KMS-11 (cell line): ENCODE data around the gene LPO.

Experiments used
- H2AFZ ChIP-seq: fragments of 200-600 bp; sonication (generic); 2 replicates; pipeline ENCODE4 v1.6.1; 2016; ENCODE audit warnings: antibody characterized with exemption, mixed run types, low read depth
- H3K27ac ChIP-seq: fragments of 200-600 bp; sonication (generic); 2 replicates; pipeline ENCODE4 v1.6.1; 2016; ENCODE audit warnings: mild to moderate bottlenecking, mixed run types
- H3K27me3 ChIP-seq: fragments of 200-600 bp; sonication (generic); 2 replicates; pipeline ENCODE4 v1.6.1; 2017; ENCODE audit warnings: mild to moderate bottlenecking, low read depth, mixed run types, moderate library complexity; ENCODE audit not compliant: insufficient read depth
- H3K36me3 ChIP-seq: fragments of 200-600 bp; sonication (generic); 2 replicates; pipeline ENCODE4 v1.6.1; 2017; ENCODE audit warnings: mild to moderate bottlenecking, mixed run types; ENCODE audit not compliant: insufficient read depth
- H3K4me1 ChIP-seq: fragments of 200-600 bp; sonication (generic); 2 replicates; pipeline ENCODE4 v1.6.1; 2016; ENCODE audit warnings: mild to moderate bottlenecking, low read depth, mixed run types; ENCODE audit not compliant: poor library complexity, severe bottlenecking
- H3K4me2 ChIP-seq: fragments of 200-600 bp; sonication (generic); 2 replicates; pipeline ENCODE4 v1.7.0; 2016; ENCODE audit warnings: mild to moderate bottlenecking, mixed run types
- H3K4me3 ChIP-seq: fragments of 200-600 bp; sonication (generic); IDR thresholded peaks from 2 replicates; pipeline ENCODE4 v1.6.1; 2017; ENCODE audit warnings: low read depth, low read length, mixed read lengths; ENCODE audit not compliant: insufficient read depth
- H3K79me2 ChIP-seq: fragments of 200-600 bp; sonication (generic); 2 replicates; pipeline ENCODE4 v1.6.1; 2016; ENCODE audit warnings: low read depth, mixed run types; ENCODE audit not compliant: insufficient read depth
- H3K9ac ChIP-seq: fragments of 200-600 bp; sonication (generic); 2 replicates; pipeline ENCODE4 v1.6.1; 2016; ENCODE audit warnings: mild to moderate bottlenecking, mixed run types
- H4K20me1 ChIP-seq: fragments of 200-600 bp; sonication (generic); 2 replicates; pipeline ENCODE4 v1.6.1; 2016; ENCODE audit warnings: mild to moderate bottlenecking, mixed run types; ENCODE audit not compliant: insufficient read depth
- CTCF ChIP-seq: fragments of 200-600 bp; sonication (generic); conservative IDR thresholded peaks from 2 replicates; pipeline ENCODE4 v1.6.1; 2017; ENCODE audit warnings: low read depth, mild to moderate bottlenecking, antibody characterized with exemption, low read length, moderate library complexity, mixed read lengths

Gene LPO

GRCh38 chr17:58202859-58203258 is 35.5 kb upstream of the LPO start:
- H3K79me2 ChIP-seq: no peaks in the 10 kb centered on the region
- H3K4me3 ChIP-seq: no peak overlapping the region
- peaks cover 8% of the 10 kb centered on the region; the same call in 1 of the 2 replicates for H3K27me3 ChIP-seq
- no peak overlapping the region for H2AFZ ChIP-seq
- no peaks in the 10 kb centered on the region for H3K36me3 ChIP-seq
- no peaks in the 10 kb centered on the region for H4K20me1 ChIP-seq
- H3K27ac ChIP-seq: no peak overlapping the region
- no peak overlapping the region for H3K9ac ChIP-seq
- no peak for TF ChIP-seq CTCF
- no peak overlapping the region for H3K4me2 ChIP-seq
- no peaks in the 10 kb centered on the region for H3K4me1 ChIP-seq

GRCh38 chr17:58204796-58205195 is 33.6 kb upstream of the LPO start:
- no peaks in the 10 kb centered on the region for H3K79me2 ChIP-seq
- H3K9ac ChIP-seq: no peak overlapping the region
- no peaks in the 10 kb centered on the region for H3K4me1 ChIP-seq
- H4K20me1 ChIP-seq: no peaks in the 10 kb centered on the region
- no peak for TF ChIP-seq CTCF
- H3K4me2 ChIP-seq: no peak overlapping the region
- H3K27me3 ChIP-seq: no peaks in the 10 kb centered on the region
- no peaks in the 10 kb centered on the region for H3K36me3 ChIP-seq
- H3K4me3 ChIP-seq: no peak overlapping the region
- H2AFZ ChIP-seq: no peak overlapping the region
- H3K27ac ChIP-seq: no peak overlapping the region

GRCh38 chr17:58205936-58206335 is 32.4 kb upstream of the LPO start:
- no peak overlapping the region for H3K4me2 ChIP-seq
- no peaks in the 10 kb centered on the region for H4K20me1 ChIP-seq
- no peak for TF ChIP-seq CTCF
- H3K4me1 ChIP-seq: no peaks in the 10 kb centered on the region
- H3K36me3 ChIP-seq: no peaks in the 10 kb centered on the region
- no peak overlapping the region for H3K27ac ChIP-seq
- no peaks in the 10 kb centered on the region for H3K27me3 ChIP-seq
- no peaks in the 10 kb centered on the region for H3K79me2 ChIP-seq
- no peak overlapping the region for H3K9ac ChIP-seq
- H3K4me3 ChIP-seq: no peak overlapping the region
- H2AFZ ChIP-seq: no peak overlapping the region

GRCh38 chr17:58207451-58207850 is 30.9 kb upstream of the LPO start:
- no peak for TF ChIP-seq CTCF
- H3K4me3 ChIP-seq: no peak overlapping the region
- no peak overlapping the region for H3K27ac ChIP-seq
- no peak overlapping the region for H3K9ac ChIP-seq
- no peak overlapping the region for H2AFZ ChIP-seq
- no peaks in the 10 kb centered on the region for H3K36me3 ChIP-seq
- no peaks in the 10 kb centered on the region for H3K79me2 ChIP-seq
- H3K4me2 ChIP-seq: no peak overlapping the region
- H3K27me3 ChIP-seq: no peaks in the 10 kb centered on the region
- no peaks in the 10 kb centered on the region for H4K20me1 ChIP-seq
- no peaks in the 10 kb centered on the region for H3K4me1 ChIP-seq
